ENCODE results near the gene DAGLA.

The DAGLA gene

DNA sequence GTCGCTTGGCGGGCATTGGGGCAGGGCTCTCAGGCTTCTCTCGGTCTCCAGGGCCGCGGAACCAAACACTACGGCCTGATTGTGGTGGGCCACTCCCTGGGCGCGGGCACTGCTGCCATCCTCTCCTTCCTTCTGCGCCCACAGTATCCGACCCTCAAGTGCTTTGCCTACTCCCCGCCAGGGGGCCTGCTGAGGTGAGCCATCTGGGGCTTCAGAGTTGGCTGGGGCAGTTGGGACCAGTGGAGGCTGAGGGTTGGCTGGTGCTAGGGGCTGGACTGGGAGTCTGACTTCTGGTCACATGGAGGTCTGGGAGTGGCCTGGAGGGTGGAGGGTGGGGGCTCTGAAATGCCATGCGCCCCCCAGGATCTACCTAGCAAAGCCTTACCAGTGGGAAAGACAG, 56.9 kb downstream of the DAGLA start:
- Histone ChIP-seq H3K36me3 (ENCODE audit: insufficient read depth, insufficient read length, low read length) (peaks cover 93% of the 10 kb centered on the region), H3K9me3 (ENCODE audit: insufficient read depth, low read length) (no peaks in the 10 kb centered on the region), H3K9ac (ENCODE audit: insufficient read length, low read depth) (peak overlapping the region; percentile 5), H3K27me3 (ENCODE audit: insufficient read depth, insufficient read length) (no peaks in the 10 kb centered on the region), H3K4me1 (ENCODE audit: insufficient read depth, insufficient read length) (peaks cover 11% of the 10 kb centered on the region), H3K4me3 (ENCODE audit: insufficient read length, low read depth) (no peak overlapping the region)
- no peak for DNase-seq (ENCODE audit: low read depth, low spot score)
- TF ChIP-seq SUZ12 (IDR thresholded peaks at IDR 0.05; ENCODE audit: extremely low read depth, insufficient read depth, insufficient read length), result no peak
- no peak for TF ChIP-seq ZNF274 (IDR thresholded peaks at IDR 0.05; ENCODE audit: low read depth, low read length)
- TF ChIP-seq YY1 (IDR thresholded peaks at IDR 0.05; ENCODE audit: insufficient read depth, insufficient read length), result no peak

DNA sequence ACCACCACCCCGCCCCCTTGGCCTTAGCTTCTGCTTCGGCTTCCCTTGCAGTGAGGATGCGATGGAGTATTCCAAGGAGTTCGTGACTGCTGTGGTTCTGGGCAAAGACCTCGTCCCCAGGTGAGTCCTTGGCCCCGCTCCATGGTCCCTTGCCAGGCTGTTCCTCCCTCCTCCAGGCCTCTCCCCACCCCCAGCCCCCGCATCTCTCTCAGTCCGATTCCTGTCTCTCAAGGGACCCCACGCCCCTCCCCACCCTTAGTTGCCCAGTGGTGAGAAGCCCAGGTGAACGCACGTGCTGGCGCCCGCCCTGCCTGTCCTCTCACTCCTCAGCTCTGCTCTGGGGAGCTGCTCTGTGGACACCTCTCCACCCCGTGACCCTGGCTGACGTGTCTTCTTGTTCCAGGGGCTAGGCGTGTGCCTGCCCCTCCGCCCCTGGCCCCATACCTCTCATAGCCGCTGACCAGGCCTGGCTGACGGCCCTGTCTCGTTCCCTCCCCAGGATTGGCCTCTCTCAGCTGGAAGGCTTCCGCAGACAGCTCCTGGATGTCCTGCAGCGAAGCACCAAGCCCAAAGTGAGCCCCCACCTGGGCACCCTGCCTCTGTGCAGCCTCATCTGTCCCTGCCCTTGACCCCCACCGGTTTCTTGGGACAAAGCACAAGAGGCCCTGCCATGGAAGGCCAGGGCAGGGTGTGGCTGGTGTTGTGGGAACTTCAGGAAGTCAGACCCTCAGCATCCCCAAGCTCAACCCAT, 57.6 kb downstream of the DAGLA start:
- Histone ChIP-seq H3K4me3 (ENCODE audit: insufficient read length, low read depth) (no peak overlapping the region), H3K9me3 (ENCODE audit: insufficient read depth, low read length) (no peaks in the 10 kb centered on the region), H3K27me3 (ENCODE audit: insufficient read depth, insufficient read length) (no peaks in the 10 kb centered on the region), H3K9ac (ENCODE audit: insufficient read length, low read depth) (peak overlapping the region; percentile 6), H3K4me1 (ENCODE audit: insufficient read depth, insufficient read length) (peaks cover 13% of the 10 kb centered on the region), H3K36me3 (ENCODE audit: insufficient read depth, insufficient read length, low read length) (peaks cover 91% of the 10 kb centered on the region)
- TF ChIP-seq ZNF274 (IDR thresholded peaks at IDR 0.05; ENCODE audit: low read depth, low read length) (no peak), SUZ12 (IDR thresholded peaks at IDR 0.05; ENCODE audit: extremely low read depth, insufficient read depth, insufficient read length) (no peak), YY1 (IDR thresholded peaks at IDR 0.05; ENCODE audit: insufficient read depth, insufficient read length) (no peak)
- no peak for DNase-seq (ENCODE audit: low read depth, low spot score)

DNA sequence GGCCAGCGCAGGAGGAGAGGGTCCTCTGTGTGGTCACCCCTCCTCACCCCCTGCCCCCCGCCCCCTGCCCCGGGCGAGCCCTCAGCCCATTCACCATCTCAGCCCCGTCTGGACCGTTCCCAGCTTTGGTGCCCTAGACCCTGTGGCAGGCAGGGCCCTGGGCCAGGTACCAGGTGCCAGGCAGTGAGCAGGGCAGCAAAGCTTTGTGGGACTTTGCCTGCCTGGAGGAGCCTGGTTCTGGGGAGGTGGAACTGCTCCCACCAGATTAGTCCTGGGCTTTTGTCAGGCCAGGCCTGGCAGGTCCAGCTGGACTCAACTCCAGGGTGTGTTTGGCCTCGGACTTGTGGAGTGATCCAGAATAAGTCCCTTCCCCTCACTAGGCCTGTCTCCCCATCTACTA, 58.6 kb downstream of the DAGLA start:
- no peak for TF ChIP-seq SUZ12 (IDR thresholded peaks at IDR 0.05; ENCODE audit: extremely low read depth, insufficient read depth, insufficient read length)
- no peak for TF ChIP-seq YY1 (IDR thresholded peaks at IDR 0.05; ENCODE audit: insufficient read depth, insufficient read length)
- no peak for TF ChIP-seq ZNF274 (IDR thresholded peaks at IDR 0.05; ENCODE audit: low read depth, low read length)
- no peaks in the 10 kb centered on the region for H3K9me3 ChIP-seq (ENCODE audit: insufficient read depth, low read length)
- DNase-seq (ENCODE audit: low read depth, low spot score), result no peak

DNA sequence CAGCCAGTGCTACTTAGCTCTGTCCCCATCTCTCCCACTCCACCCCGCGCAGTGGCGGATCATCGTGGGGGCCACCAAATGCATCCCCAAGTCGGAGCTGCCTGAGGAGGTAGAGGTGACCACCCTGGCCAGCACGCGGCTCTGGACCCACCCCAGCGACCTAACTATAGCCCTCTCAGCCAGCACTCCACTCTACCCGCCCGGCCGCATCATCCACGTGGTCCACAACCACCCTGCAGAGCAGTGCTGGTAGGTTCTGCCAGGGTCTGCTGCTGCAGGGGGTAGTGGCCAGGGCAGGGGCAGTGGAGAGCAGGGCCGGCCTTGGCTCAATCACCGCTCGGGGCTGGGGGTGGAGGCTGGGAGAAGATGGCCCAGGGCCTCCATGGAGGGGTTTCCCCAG, 59.2 kb downstream of the DAGLA start:
- no peak overlapping the region for H3K9ac ChIP-seq (ENCODE audit: insufficient read length, low read depth)
- H3K4me1 ChIP-seq (ENCODE audit: insufficient read depth, insufficient read length), result peaks cover 7% of the 10 kb centered on the region
- H3K4me3 ChIP-seq (ENCODE audit: insufficient read length, low read depth), result no peak overlapping the region
- TF ChIP-seq SUZ12 (IDR thresholded peaks at IDR 0.05; ENCODE audit: extremely low read depth, insufficient read depth, insufficient read length) (no peak), YY1 (IDR thresholded peaks at IDR 0.05; ENCODE audit: insufficient read depth, insufficient read length) (no peak), ZNF274 (IDR thresholded peaks at IDR 0.05; ENCODE audit: low read depth, low read length) (no peak)
- no peak for DNase-seq (ENCODE audit: low read depth, low spot score)
- H3K9me3 ChIP-seq (ENCODE audit: insufficient read depth, low read length), result no peaks in the 10 kb centered on the region
- peaks cover 90% of the 10 kb centered on the region for H3K36me3 ChIP-seq (ENCODE audit: insufficient read depth, insufficient read length, low read length)
- H3K27me3 ChIP-seq (ENCODE audit: insufficient read depth, insufficient read length), result no peaks in the 10 kb centered on the region

More for the DNA sequence above, 58.6 kb downstream of the DAGLA start:
- Histone ChIP-seq H3K27me3 (ENCODE audit: insufficient read depth, insufficient read length) (no peaks in the 10 kb centered on the region), H3K4me3 (ENCODE audit: insufficient read length, low read depth) (no peak overlapping the region), H3K4me1 (ENCODE audit: insufficient read depth, insufficient read length) (peaks cover 8% of the 10 kb centered on the region), H3K9ac (ENCODE audit: insufficient read length, low read depth) (no peak overlapping the region), H3K36me3 (ENCODE audit: insufficient read depth, insufficient read length, low read length) (peaks cover 91% of the 10 kb centered on the region)

DNA sequence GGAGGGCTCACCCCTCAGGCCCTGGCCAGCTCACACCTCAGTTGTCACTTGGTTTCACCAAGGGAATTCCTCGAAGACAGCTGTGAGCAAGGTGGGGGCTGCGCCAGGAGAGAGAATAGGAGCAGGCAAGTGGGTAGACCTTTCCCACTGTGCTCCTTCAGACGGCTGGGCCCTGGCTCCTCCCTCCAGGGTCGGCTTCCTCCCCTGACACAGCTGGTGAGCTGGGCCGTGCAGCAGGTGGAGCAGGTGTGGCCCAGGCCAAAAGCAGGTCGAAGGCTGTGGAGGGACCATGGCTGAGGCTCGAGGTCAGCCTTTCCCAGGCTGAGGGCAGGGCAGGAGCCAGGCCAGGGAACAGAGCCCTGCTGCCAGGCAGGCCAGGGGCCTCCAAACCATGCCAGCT, 59.8 kb downstream of the DAGLA start:
- DNase-seq (ENCODE audit: low read depth, low spot score), result no peak
- H3K4me1 ChIP-seq (ENCODE audit: insufficient read depth, insufficient read length), result peaks cover 11% of the 10 kb centered on the region
- peaks cover 90% of the 10 kb centered on the region for H3K36me3 ChIP-seq (ENCODE audit: insufficient read depth, insufficient read length, low read length)
- H3K9me3 ChIP-seq (ENCODE audit: insufficient read depth, low read length), result no peaks in the 10 kb centered on the region
- H3K4me3 ChIP-seq (ENCODE audit: insufficient read length, low read depth), result no peak overlapping the region
- no peaks in the 10 kb centered on the region for H3K27me3 ChIP-seq (ENCODE audit: insufficient read depth, insufficient read length)
- TF ChIP-seq ZNF274 (IDR thresholded peaks at IDR 0.05; ENCODE audit: low read depth, low read length), result no peak
- TF ChIP-seq YY1 (IDR thresholded peaks at IDR 0.05; ENCODE audit: insufficient read depth, insufficient read length), result no peak
- no peak for TF ChIP-seq SUZ12 (IDR thresholded peaks at IDR 0.05; ENCODE audit: extremely low read depth, insufficient read depth, insufficient read length)
- no peak overlapping the region for H3K9ac ChIP-seq (ENCODE audit: insufficient read length, low read depth)

DNA sequence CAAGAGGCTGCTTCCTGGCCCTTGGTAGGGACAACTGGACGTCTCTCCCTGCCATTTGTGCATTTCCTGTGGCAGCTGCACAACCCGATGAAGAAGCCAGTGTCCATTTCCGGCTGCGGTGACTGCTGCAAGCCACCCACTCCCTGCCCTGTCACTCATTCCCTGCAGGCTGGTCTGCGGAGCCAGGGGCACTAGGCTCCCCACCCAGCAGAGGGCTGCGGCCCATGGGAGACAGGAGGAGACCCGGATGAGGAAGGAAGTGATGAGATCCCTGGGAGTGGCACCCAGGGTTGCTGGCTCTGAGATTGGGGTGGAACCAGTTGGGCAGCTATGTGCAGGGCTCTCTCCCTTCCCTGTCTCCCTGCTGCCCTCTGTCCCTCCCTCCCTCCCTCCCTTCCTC, 62.2 kb downstream of the DAGLA start:
- no peak for DNase-seq (ENCODE audit: low read depth, low spot score)
- H3K4me1 ChIP-seq (ENCODE audit: insufficient read depth, insufficient read length), result peaks cover 26% of the 10 kb centered on the region
- TF ChIP-seq SUZ12 (IDR thresholded peaks at IDR 0.05; ENCODE audit: extremely low read depth, insufficient read depth, insufficient read length) (no peak), ZNF274 (IDR thresholded peaks at IDR 0.05; ENCODE audit: low read depth, low read length) (no peak), YY1 (IDR thresholded peaks at IDR 0.05; ENCODE audit: insufficient read depth, insufficient read length) (no peak)
- H3K27me3 ChIP-seq (ENCODE audit: insufficient read depth, insufficient read length), result no peaks in the 10 kb centered on the region
- H3K36me3 ChIP-seq (ENCODE audit: insufficient read depth, insufficient read length, low read length), result peaks cover 68% of the 10 kb centered on the region
- H3K4me3 ChIP-seq (ENCODE audit: insufficient read length, low read depth), result no peak overlapping the region
- H3K9me3 ChIP-seq (ENCODE audit: insufficient read depth, low read length), result no peaks in the 10 kb centered on the region
- H3K9ac ChIP-seq (ENCODE audit: insufficient read length, low read depth), result no peak overlapping the region

DNA sequence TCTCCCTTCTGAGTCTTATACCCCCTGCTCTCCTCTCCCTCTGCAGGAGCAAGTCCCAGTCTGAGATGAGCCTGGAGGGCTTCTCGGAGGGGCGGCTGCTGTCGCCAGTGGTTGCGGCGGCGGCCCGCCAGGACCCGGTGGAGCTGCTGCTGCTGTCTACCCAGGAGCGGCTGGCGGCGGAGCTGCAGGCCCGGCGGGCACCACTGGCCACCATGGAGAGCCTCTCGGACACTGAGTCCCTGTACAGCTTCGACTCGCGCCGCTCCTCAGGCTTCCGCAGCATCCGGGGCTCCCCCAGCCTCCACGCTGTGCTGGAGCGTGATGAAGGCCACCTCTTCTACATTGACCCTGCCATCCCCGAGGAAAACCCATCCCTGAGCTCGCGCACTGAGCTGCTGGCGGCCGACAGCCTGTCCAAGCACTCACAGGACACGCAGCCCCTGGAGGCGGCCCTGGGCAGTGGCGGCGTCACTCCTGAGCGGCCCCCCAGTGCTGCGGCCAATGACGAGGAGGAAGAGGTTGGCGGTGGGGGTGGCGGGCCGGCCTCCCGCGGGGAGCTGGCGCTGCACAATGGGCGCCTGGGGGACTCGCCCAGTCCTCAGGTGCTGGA, 63.4 kb downstream of the DAGLA start:
- Histone ChIP-seq H3K36me3 (ENCODE audit: insufficient read depth, insufficient read length, low read length) (peaks cover 57% of the 10 kb centered on the region), H3K9ac (ENCODE audit: insufficient read length, low read depth) (no peak overlapping the region), H3K4me1 (ENCODE audit: insufficient read depth, insufficient read length) (peaks cover 38% of the 10 kb centered on the region), H3K9me3 (ENCODE audit: insufficient read depth, low read length) (no peaks in the 10 kb centered on the region), H3K4me3 (ENCODE audit: insufficient read length, low read depth) (no peak overlapping the region), H3K27me3 (ENCODE audit: insufficient read depth, insufficient read length) (no peaks in the 10 kb centered on the region)
- DNase-seq (ENCODE audit: low read depth, low spot score), result no peak
- no peak for TF ChIP-seq ZNF274 (IDR thresholded peaks at IDR 0.05; ENCODE audit: low read depth, low read length)
- TF ChIP-seq YY1 (IDR thresholded peaks at IDR 0.05; ENCODE audit: insufficient read depth, insufficient read length), result no peak
- TF ChIP-seq SUZ12 (IDR thresholded peaks at IDR 0.05; ENCODE audit: extremely low read depth, insufficient read depth, insufficient read length), result no peak

All from NT2/D1 (cell line).